GM23338 (cell line): ENCODE measurements around the gene LIF. TPM values are rescaled to one million over a fixed set of nuclear protein-coding genes. Genes with fewer than 3 reads are reported as not detected.
A peak's percentile ranks its signal among the peaks of the same experiment; 100 is the strongest.

Experiments used
- ATAC-seq: fragments of 200-7000 bp; cut with Tn5 transposase; 3 replicates; pipeline ENCODE4 v1.9.1; 2020
- DNase-seq: peaks from one replicate; pipeline ENCODE4 v3.0.0-alpha.2; 2015; ENCODE audit warnings: low spot score
- H2AFZ ChIP-seq: fragments of 200-600 bp; sonication (generic); 2 replicates; pipeline ENCODE4 v1.8.0; 2016; ENCODE audit warnings: antibody characterized with exemption, mild to moderate bottlenecking, moderate library complexity
- H3F3A ChIP-seq: fragments of 200-600 bp; sonication (generic); replicated peaks from 2 replicates; pipeline ENCODE4 v1.8.0; 2017; ENCODE audit warnings: antibody characterized with exemption, mixed run types, low read depth
- H3K27ac ChIP-seq: fragments of 200-600 bp; sonication (generic); 2 replicates; pipeline ENCODE4 v1.6.1; 2016; ENCODE audit warnings: low read depth
- H3K27me3 ChIP-seq: fragments of 200-600 bp; sonication (generic); 2 replicates; pipeline ENCODE4 v1.8.0; 2016; ENCODE audit warnings: mild to moderate bottlenecking, mixed run types, moderate library complexity; ENCODE audit not compliant: insufficient read depth
- H3K36me3 ChIP-seq: fragments of 200-600 bp; sonication (generic); 2 replicates; pipeline ENCODE4 v1.8.0; 2016; ENCODE audit warnings: mild to moderate bottlenecking; ENCODE audit not compliant: insufficient read depth
- H3K4me1 ChIP-seq: fragments of 200-600 bp; sonication (generic); 2 replicates; pipeline ENCODE4 v1.8.0; 2016; ENCODE audit warnings: mild to moderate bottlenecking, moderate library complexity; ENCODE audit not compliant: insufficient read depth
- H3K4me2 ChIP-seq: fragments of 200-600 bp; sonication (generic); 2 replicates; pipeline ENCODE4 v1.7.1; 2017; ENCODE audit warnings: mixed run types
- H3K4me3 ChIP-seq: fragments of 200-600 bp; sonication (generic); 2 replicates; pipeline ENCODE4 v1.6.1; 2016; ENCODE audit warnings: mixed run types
- H3K79me2 ChIP-seq: fragments of 200-600 bp; sonication (generic); replicated peaks from 2 replicates; pipeline ENCODE4 v1.8.0; 2017; ENCODE audit warnings: mild to moderate bottlenecking; ENCODE audit not compliant: insufficient read depth
- H3K9me2 ChIP-seq: fragments of 200-600 bp; sonication (generic); 2 replicates; pipeline ENCODE4 v1.8.0; 2017; ENCODE audit not compliant: insufficient read depth
- H4K20me1 ChIP-seq: fragments of 200-600 bp; sonication (generic); replicated peaks from 2 replicates; pipeline ENCODE4 v1.8.0; 2017; ENCODE audit warnings: mild to moderate bottlenecking; ENCODE audit not compliant: insufficient read depth
- H3K27ac Mint-ChIP-seq: 2 replicates; pipeline ENCODE4 v1.8.0; 2020; ENCODE audit warnings: inconsistent platforms, mild to moderate bottlenecking, moderate library complexity, mixed read lengths
- H3K27me3 Mint-ChIP-seq: 3 replicates; pipeline ENCODE4 v1.8.0; 2022; ENCODE audit warnings: low read depth, mild to moderate bottlenecking, moderate library complexity, mixed read lengths, inconsistent platforms; ENCODE audit not compliant: insufficient read depth, poor library complexity
- H3K36me3 Mint-ChIP-seq: 3 replicates; pipeline ENCODE4 v1.8.0; 2021; ENCODE audit warnings: low read depth, mild to moderate bottlenecking, inconsistent platforms, moderate library complexity, mixed read lengths
- H3K4me1 Mint-ChIP-seq: 3 replicates; pipeline ENCODE4 v1.8.0; 2020; ENCODE audit warnings: mild to moderate bottlenecking, inconsistent platforms, mixed read lengths
- H3K4me3 Mint-ChIP-seq: 3 replicates; pipeline ENCODE4 v1.8.0; 2021; ENCODE audit warnings: moderate library complexity, mild to moderate bottlenecking, inconsistent platforms, mixed read lengths
- H3K9me3 Mint-ChIP-seq: 3 replicates; pipeline ENCODE4 v1.8.0; 2020; ENCODE audit warnings: moderate library complexity, mild to moderate bottlenecking, inconsistent platforms, mixed read lengths
- CTCF ChIP-seq, 2 experiments: fragments of 200-600 bp in 1 of 2; sonication (generic) in 1 of 2; conservative IDR thresholded peaks; 2 replicates each; pipeline versions ENCODE4 v1.5.1 to v1.6.1; 2016 to 2017; ENCODE audit warnings: antibody characterized with exemption in 2 of 2, low read depth in 2 of 2, mild to moderate bottlenecking in 2 of 2, moderate library complexity in 1 of 2
- JUNB ChIP-seq: IDR thresholded peaks from one replicate; pipeline ENCODE4 v1.6.1; 2016; ENCODE audit warnings: antibody characterized with exemption; ENCODE audit not compliant: unreplicated experiment
- ZNF331 ChIP-seq: fragments of 250-450 bp; sonication (Bioruptor Pico); IDR thresholded peaks from 2 replicates; pipeline ENCODE4 v1.5.0; 2020; ENCODE audit warnings: low read depth, mild to moderate bottlenecking, moderate library complexity
- polyA plus RNA-seq: library from polyadenylated mRNA; unstranded; fragments of >200 nt; fragmentation: Nextera tagmentation; extraction: Ambion mirVana; gene quantifications from 2 replicates; pipeline ENCODE4 v1.2.1, GENCODE V29; 2016
- total RNA-seq: library from RNA; depleted of rRNA; stranded (reverse); fragments of >200 nt; shearing (Covaris generic); gene quantifications from 2 replicates; pipeline ENCODE4 v1.2.3, GENCODE V29; 2014
- TF ChIP-seq, protein P1 (sequence below): fragments of 250-450 bp; sonication (Bioruptor Pico); IDR thresholded peaks from 2 replicates; pipeline ENCODE4 v1.5.0; 2020; ENCODE audit warnings: mild to moderate bottlenecking, moderate library complexity

Gene LIF
- total and polyA plus RNA-seq, 2 experiments from 2014 or later = 1.8 to 3.6 TPM

DNA sequence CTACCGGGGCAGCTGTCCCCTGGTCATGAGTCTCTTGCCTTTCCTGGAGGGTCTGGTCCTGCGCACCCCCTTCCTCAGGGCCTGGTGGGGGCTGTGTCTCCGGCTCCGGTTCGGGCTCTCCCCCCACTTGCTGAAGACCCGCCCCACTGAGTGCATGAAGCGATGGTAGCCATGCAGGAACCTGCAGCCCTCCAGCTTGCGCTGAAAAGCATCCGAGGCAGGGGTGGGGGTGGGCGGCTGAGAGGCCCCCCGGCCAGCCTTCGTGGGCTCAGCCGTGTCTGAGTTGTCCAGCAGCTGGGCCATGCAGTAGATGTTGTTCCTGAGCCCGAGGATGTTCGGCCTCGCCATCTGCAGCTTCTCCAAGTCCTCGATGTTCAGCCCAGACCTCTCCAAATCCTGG, 17.3 kb upstream of the LIF start (continued):
- TF ChIP-seq, protein P1, sequence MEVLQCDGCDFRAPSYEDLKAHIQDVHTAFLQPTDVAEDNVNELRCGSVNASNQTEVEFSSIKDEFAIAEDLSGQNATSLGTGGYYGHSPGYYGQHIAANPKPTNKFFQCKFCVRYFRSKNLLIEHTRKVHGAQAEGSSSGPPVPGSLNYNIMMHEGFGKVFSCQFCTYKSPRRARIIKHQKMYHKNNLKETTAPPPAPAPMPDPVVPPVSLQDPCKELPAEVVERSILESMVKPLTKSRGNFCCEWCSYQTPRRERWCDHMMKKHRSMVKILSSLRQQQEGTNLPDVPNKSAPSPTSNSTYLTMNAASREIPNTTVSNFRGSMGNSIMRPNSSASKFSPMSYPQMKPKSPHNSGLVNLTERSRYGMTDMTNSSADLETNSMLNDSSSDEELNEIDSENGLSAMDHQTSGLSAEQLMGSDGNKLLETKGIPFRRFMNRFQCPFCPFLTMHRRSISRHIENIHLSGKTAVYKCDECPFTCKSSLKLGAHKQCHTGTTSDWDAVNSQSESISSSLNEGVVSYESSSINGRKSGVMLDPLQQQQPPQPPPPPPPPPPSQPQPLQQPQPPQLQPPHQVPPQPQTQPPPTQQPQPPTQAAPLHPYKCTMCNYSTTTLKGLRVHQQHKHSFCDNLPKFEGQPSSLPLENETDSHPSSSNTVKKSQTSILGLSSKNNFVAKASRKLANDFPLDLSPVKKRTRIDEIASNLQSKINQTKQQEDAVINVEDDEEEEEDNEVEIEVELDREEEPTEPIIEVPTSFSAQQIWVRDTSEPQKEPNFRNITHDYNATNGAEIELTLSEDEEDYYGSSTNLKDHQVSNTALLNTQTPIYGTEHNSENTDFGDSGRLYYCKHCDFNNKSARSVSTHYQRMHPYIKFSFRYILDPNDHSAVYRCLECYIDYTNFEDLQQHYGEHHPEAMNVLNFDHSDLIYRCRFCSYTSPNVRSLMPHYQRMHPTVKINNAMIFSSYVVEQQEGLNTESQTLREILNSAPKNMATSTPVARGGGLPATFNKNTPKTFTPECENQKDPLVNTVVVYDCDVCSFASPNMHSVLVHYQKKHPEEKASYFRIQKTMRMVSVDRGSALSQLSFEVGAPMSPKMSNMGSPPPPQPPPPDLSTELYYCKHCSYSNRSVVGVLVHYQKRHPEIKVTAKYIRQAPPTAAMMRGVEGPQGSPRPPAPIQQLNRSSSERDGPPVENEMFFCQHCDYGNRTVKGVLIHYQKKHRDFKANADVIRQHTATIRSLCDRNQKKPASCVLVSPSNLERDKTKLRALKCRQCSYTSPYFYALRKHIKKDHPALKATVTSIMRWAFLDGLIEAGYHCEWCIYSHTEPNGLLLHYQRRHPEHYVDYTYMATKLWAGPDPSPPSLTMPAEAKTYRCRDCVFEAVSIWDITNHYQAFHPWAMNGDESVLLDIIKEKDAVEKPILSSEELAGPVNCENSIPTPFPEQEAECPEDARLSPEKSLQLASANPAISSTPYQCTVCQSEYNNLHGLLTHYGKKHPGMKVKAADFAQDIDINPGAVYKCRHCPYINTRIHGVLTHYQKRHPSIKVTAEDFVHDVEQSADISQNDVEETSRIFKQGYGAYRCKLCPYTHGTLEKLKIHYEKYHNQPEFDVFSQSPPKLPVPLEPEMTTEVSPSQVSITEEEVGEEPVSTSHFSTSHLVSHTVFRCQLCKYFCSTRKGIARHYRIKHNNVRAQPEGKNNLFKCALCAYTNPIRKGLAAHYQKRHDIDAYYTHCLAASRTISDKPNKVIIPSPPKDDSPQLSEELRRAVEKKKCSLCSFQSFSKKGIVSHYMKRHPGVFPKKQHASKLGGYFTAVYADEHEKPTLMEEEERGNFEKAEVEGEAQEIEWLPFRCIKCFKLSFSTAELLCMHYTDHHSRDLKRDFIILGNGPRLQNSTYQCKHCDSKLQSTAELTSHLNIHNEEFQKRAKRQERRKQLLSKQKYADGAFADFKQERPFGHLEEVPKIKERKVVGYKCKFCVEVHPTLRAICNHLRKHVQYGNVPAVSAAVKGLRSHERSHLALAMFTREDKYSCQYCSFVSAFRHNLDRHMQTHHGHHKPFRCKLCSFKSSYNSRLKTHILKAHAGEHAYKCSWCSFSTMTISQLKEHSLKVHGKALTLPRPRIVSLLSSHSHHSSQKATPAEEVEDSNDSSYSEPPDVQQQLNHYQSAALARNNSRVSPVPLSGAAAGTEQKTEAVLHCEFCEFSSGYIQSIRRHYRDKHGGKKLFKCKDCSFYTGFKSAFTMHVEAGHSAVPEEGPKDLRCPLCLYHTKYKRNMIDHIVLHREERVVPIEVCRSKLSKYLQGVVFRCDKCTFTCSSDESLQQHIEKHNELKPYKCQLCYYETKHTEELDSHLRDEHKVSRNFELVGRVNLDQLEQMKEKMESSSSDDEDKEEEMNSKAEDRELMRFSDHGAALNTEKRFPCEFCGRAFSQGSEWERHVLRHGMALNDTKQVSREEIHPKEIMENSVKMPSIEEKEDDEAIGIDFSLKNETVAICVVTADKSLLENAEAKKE = no peak
- TF ChIP-seq ZNF331 (no peak), JUNB (no peak), CTCF (conservative IDR thresholded peaks at IDR 0.05; ENCODE audit: low read depth in 2 of 2) (no peak)

DNA sequence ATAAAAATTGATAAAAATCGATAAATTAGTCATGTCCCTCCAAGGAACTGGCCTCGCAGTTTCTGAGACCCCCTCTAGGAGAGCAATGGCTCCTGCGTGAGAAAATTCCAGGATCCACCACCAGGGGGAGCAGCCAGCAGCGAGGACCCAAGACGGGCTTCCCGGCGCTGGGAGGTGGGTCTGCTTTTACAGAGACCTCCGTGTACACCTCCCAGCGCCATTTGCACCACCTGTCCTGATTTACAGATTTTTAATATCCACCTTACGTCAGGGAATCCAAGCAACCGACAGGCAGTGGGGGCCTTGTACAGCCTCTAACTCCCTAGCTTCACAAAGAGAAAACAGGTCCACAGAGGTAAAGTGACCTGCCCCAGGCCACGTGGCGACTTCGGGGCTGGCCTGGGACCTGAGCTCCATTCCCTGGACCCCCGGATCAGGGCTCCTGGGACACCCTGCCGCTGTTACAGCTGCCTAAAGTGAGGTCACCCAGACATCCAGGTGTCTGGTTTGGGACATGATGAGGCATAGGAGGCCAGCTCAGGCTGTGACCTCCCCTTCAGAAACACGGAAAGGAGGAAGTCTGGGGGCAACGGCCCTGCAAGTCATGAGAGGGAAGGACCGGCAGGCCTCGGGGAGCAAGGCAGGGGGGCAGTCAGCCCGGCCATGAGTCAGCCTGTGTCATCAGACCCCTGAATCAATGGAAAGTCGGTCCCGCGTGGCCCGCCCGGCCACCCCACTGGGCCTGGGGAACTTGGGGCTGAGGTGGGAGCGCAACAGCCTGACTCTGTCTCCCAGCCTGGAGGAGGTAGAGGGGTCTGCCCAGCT, 16.6 kb upstream of the LIF start:
- no peaks in the 10 kb centered on the region for H3K36me3 ChIP-seq
- ATAC-seq (peak; percentile 81), DNase-seq (peak; percentile 95)
- peaks cover 9% of the 10 kb centered on the region for H3K4me1 Mint-ChIP-seq
- H2AFZ ChIP-seq = peak overlapping the region; percentile 98
- H3F3A ChIP-seq = no peaks in the 10 kb centered on the region
- peaks cover 2% of the 10 kb centered on the region for H3K4me1 ChIP-seq
- TF ChIP-seq ZNF331 = no peak
- peak; percentile 88 to 94 for TF ChIP-seq CTCF (conservative IDR thresholded peaks at IDR 0.05; ENCODE audit: low read depth in 2 of 2)
- no peak for TF ChIP-seq JUNB
- H3K79me2 ChIP-seq = no peaks in the 10 kb centered on the region
- no peak overlapping the region for H3K4me3 ChIP-seq
- H3K27me3 Mint-ChIP-seq = peaks cover 18% of the 10 kb centered on the region
- no peak overlapping the region for H3K4me2 ChIP-seq
- no peak overlapping the region for H3K27ac Mint-ChIP-seq
- no peaks in the 10 kb centered on the region; the same call in 1 of the 2 replicates for H3K27me3 ChIP-seq
- no peaks in the 10 kb centered on the region; the same call in 2 of the 3 replicates for H3K9me3 Mint-ChIP-seq
- H4K20me1 ChIP-seq = no peaks in the 10 kb centered on the region
- no peaks in the 10 kb centered on the region for H3K9me2 ChIP-seq
- no peak overlapping the region for H3K4me3 Mint-ChIP-seq
- no peak overlapping the region for H3K27ac ChIP-seq
- H3K36me3 Mint-ChIP-seq = no peaks in the 10 kb centered on the region
